Effector CD4-positive, alpha-beta T cell (primary cell): Measurements from ENCODE around the gene SMARCD1.

Experiments
- DNase-seq: peaks from one replicate; pipeline ENCODE4 v3.0.0-alpha.2; 2020

SMARCD1 gene

DNA sequence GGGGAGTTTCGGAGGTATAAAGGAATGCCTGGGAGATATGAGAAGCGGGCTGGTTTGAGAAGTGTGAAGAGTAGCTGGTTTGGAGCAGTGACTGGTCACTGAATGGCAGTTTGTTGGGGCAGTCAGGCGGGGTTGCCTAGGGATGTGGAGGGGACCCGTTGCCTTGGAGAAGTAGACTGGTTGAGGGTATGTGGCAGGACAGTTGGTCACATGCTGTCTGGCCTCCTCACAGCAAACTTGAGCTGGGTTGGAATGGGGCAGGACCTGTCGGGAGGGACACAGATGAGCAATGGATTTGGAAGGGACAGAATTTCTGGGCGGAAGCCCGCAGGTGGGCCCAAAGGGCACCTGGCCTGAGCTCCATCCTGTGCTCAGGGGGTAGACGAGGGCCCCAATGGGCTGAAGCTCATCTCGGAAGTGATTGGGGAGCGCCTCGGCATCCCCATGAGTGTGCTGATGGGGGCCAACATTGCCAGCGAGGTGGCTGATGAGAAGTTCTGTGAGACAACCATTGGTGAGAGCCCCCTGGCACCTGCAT lies 20.8 kb downstream of the SMARCD1 start:
- DNase-seq = no peak

GRCh38 chr12:50106907-50107306 lies 21.8 kb downstream of the SMARCD1 start:
- no peak for DNase-seq

DNA sequence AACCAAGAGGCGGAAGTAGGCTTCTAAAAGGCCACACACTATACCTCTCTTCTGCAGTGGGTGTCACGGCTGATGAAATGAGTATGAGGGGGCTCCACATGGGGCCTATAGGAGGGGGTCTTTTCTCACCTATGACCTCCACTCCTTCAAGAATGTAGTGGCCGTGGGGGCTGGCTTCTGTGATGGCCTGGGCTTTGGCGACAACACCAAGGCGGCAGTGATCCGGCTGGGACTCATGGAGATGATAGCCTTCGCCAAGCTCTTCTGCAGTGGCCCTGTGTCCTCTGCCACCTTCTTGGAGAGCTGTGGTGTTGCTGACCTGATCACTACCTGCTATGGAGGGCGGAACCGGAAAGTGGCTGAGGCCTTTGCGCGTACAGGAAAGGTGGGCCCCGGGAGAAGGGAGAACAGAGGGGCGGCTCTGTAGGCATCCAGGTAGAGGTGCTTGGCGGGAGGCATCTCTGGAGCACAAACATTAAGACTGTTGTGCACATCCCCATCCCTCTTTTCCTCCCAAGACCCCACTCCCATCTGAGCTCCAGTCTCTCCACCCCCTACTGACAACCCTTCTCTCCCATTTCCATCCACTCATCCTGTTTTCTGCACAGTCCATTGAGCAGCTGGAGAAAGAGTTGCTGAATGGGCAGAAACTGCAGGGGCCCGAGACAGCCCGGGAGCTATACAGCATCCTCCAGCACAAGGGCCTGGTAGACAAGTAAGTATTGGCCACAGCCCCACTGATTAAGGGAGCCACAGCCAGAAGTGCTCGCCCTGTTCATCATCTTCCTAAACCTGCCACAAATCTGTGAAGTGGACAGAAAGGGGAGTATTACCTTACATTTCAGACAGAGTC lies 22.5 kb downstream of the SMARCD1 start:
- no peak for DNase-seq

GRCh38 chr12:50109319-50109718 lies 24.2 kb downstream of the SMARCD1 start:
- DNase-seq = no peak

DNA sequence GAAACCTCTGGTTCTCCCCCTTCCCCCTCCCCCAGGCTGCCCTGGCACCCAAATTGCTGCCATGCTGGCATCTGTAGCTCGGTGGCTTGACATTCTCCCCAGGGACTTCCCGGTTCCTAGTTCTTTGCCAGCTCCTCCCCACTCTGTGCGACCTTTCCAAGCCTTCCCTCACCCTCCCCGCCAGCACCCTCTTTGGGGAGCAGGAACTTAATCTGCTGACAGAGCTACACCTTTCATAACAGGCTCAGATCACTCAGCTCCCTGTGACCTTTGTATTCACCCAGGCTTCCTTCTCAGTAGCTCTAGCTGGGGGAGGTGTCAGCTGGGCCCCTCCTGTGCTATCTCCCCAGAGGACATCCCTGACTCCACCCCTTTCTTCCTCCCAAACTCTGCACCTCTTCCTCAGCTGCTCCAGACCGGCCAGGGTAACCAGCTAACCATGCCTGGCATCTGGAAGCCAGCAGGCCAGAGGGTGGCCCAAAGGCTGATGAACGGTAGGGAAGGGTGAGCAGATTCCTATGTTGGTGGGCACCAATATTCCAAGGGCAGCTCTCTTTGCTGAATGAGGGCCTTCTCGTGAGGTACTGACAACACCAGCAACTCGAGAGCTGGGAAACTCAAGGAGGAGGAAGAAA lies 25.1 kb downstream of the SMARCD1 start:
- no peak for DNase-seq

DNA sequence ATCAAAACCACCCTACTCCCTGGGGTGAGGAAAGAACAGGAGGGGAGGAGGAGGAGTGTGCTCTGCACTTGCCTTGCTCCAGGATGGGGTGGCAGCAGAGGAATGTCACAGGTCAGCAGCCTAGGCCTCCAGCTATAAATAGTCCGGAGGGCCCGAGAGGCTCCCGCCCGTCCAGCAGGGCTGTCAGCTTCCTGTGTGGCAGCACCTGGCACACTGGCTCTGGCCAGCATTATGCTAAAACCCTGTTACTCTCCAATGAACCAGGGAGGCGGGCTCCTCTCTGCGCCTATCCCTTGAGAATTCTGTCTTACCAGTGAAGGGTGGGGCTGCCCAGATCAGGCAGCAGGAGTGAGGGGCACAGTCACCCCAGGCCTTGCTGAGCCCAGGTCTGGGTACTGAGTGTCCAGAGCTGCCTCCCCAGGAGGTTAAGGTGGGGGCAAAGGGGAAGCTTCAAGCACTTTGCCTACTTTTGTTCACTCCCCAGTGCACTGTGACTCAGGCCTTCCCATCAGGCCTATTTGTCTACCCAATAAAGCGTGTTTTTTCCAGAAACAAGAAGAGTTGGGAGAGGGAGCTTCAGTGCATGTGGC lies 25.7 kb downstream of the SMARCD1 start:
- DNase-seq = no peak

- no peak for DNase-seq
Measured at GRCh38 chr12:50111395-50111692, 26.2 kb downstream of the SMARCD1 start.

DNA sequence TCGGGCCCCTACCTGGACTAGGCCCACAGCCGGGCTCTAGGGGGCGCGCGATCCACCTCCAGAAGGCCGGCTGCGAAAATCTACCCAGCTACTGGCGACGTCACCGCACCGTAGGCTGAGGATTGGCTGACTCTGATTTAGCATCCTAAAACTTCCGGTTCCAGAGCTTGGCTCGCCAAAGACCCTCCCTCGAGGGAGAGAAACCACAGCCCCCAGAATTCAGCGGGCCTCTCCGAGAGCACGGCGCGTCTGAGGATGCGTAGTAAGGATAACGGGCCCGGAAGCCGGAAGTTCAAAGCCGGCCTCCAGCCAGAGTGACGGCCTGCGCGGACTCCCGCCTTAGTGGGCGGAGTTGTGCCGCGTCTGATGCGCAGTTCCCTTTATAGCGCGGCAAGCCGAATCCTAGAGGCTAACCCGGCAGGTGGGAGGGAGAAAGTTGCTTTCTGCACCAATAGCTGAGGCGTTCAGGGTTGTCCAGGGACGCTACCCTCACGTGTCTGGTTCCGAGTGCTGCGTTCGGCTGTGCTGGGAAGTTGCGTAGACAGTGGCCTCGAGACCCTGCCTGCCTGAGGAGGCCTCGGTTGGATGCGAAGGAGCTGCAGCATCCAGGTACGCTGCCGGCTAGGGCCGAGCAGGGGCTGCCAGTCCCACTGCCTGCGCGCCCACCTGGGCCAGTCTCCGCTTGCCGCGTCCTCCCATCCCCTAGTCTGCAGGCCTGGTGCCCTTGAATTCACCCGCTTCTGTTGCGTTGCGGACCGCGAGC lies 26.7 kb downstream of the SMARCD1 start, which contains the start of gene COX14:
COX14 (plus strand) TSS at position 544 of the 763 bp plus-strand sequence. CDS start 7,808 bp downstream, outside the sequence.
- peak; percentile 98 for DNase-seq

DNA sequence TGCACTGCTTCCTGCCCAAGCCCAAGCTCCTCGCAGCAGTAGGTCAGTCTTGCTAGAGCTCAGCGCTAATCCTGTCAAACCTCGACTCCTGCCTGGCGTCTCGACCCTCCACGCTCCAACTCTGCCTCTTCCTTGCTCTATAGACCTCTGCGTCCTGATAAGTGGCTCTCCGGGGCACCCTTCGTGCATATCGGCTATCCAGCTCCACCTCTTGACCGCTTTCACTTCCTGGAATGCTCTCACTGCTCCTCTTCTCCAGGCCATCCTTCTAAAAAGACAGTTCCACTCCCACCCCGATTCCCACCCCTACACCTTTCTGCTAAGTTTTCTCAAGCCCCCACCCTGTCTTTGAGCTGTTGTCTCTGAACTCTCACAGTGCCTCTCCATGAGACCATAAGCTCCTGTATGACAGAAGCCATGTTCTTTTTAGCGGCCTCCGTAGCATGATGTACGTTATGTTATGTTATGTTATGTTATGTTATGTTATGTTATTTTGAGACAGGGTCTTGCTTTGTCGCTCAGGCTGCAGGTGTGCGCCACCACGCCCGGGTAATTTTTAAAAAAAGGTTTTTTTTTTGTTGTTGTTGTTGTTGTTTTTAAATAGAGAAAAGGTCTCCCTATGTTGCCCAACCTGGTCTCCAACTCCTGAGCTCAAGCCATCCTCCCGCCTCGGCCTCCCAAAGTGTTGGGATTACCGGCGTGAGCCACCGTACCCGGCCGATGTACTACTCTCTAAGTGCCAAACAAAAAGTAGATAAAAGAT lies 27.5 kb downstream of the SMARCD1 start:
- no peak for DNase-seq

GRCh38 chr12:50117057-50117622 lies 32.0 kb downstream of the SMARCD1 start:
- no peak for DNase-seq

DNA sequence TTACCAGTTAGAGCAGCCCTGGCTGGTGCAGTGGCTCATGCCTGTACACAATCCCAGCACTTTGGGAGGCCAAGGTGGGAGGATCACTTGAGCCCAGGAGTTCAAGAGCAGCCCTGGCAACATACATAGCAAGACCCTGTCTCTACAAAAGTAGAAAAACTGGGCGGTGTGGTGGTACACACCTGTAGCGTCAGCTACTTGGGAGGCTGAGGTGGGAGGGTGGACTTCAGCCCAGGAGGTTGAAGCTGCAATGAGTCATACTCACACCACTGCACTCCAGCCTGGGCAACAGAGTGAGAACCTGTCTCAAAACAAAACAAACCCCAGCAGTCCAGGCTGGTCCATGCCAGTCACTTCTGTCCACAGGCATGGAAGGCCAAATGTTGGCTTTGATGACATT lies 34.2 kb downstream of the SMARCD1 start:
- no peak for DNase-seq

DNA sequence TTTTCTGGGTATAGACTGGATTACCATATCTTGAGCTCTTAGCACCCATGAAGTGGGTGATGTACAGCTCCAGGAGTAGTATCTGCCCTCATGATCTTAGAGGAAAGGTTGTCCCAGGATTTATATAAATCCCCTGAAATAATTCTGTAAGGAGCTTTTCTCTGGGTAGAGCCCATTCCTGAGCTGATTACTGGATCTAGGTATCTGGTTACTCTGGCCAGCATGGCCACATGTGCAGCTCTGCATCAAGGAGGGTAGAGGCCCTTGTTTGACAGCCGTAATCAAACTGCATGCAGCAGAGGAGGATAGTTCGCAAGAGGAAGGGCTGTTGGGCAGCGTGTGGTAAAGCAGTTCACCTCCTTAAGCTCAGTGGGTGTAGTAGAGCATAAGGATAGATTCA lies 35.4 kb downstream of the SMARCD1 start:
- no peak for DNase-seq

DNA sequence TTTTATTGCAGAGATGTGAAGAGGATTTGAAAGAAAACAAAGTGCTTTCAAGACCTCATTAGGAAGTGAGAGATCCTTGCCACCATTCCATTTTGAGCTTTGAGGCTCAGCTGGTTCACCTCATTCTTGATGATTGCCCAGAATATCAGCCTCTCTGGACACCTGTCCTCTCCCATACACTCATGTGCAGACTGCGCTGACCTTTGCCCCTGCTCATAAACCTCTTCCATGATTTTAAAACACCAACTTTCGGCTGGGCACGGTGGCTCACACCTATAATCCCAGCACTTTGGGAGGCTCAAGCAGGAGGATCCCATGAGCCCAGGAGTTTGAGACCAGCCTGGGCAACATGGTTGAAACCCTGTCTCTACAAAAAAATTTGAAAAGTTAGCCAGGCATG lies 35.8 kb downstream of the SMARCD1 start:
- no peak for DNase-seq

DNA sequence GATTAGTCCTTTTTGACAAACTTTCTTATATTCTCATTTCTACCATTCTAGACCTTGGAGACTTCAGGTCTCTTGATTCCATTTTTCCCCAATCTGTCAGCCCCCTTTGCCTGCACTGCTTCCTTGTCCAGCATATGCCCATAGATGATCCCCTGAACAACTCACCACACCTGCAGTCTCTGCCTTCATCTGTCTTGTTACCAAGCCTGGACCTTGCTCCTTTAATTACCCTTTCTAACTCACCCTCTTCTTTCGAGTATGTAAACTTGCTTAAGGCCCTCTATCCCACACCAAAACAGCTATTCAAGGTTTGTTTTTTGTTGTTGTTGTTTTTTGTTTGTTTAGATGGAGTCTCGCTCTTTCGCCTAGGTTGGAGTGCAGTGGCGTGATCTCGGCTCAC lies 36.5 kb downstream of the SMARCD1 start:
- no peak for DNase-seq

DNA sequence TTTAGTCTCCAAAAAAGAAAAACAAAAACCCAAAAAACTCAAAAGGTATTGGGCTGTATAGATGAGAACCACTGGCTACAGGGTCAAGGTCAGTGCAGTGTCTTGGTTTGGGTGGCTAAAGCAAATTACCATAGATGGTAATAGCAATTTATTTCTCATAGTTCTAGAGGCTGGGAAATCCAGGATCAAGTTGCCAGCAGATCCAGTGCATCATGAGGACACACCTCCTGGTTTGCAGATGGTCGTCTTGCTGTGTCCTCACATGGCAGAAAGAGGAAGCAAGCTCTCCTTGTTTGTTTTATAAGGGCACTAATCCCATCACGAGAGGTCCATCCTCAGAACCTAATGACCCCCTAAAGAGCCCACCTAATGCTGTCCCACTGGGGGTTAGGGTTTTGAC lies 38.1 kb downstream of the SMARCD1 start:
- DNase-seq = no peak

- no peak for DNase-seq
Measured at GRCh38 chr12:50127546-50127945, 42.4 kb downstream of the SMARCD1 start.

GRCh38 chr12:50129290-50129689 lies 44.1 kb downstream of the SMARCD1 start:
- no peak for DNase-seq

DNA sequence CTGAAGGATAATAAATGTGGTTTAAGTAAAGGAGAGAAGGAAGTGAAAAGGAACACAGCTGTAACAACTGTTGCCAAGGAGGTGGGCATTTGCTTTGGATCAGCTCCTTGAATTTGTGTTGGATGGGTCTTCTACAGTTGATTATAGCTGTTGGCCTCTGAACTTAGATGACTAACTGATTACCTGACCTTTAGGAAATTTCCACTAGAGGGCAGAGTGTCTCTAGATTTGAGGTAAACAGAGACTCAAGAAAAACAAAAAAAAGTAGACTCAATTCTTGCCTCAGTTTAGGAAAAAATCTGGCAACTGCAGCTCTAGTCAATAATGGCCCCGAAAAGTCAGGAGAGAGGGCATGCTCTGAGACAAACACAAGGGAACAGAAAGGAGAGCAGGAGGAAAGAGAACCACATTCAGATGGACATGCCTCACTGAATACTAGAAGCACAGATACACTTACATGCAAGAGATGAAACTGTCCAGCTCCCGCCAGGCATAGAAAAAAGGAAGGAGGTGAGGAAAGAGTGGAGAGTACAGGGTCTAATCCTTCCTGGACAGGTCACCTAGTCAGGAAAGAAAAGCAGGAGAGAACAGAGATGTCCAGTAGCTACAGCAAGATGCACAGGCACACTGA lies 47.5 kb downstream of the SMARCD1 start:
- no peak for DNase-seq

DNA sequence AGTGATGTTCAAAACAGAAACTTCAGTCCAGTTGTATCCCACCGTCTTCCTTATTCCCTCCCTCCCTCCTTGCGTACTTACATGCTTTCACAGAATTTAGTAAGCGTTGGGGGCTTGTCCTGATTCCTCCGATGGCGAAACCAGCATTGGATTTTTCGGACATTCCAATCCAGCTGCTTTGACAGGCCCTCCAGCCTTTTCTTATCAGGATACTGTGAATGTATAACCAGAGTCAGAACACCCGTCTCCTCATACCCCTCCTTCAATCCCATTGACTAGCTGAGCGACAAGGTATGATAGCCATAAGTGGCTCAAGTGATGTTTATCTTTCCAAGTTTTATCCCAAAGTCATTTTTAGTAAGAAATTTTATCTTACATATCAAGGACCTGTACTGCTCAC lies 57.9 kb downstream of the SMARCD1 start:
- no peak for DNase-seq

GRCh38 chr12:50145439-50145838 lies 60.3 kb downstream of the SMARCD1 start:
- DNase-seq = no peak

DNA sequence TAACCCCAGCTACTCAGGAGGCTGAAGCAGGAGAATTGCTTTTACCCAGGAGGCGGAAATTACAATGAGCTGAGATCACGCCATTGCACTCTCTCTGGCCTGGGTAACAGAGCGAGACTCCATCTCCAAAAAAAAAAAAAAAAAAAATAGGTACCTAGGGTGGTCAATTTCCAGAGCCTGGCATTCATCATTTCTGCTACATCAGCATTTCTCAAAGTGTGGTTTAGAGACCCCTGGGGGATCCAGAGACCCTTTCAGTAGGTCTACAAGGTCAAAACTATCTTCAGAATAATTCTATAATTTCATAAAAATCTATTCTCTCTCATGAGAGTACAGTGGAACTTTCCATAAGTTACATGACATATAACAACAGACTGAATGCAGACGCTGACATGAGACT lies 62.1 kb downstream of the SMARCD1 start:
- no peak for DNase-seq
